ENCODE results near the gene CKLF. TPM values are rescaled to one million over a fixed set of nuclear protein-coding genes. Genes with fewer than 3 reads are reported as not detected.

The CKLF gene
- total RNA-seq, 1 experiment from 2014 or later, result 47.9 TPM

DNA sequence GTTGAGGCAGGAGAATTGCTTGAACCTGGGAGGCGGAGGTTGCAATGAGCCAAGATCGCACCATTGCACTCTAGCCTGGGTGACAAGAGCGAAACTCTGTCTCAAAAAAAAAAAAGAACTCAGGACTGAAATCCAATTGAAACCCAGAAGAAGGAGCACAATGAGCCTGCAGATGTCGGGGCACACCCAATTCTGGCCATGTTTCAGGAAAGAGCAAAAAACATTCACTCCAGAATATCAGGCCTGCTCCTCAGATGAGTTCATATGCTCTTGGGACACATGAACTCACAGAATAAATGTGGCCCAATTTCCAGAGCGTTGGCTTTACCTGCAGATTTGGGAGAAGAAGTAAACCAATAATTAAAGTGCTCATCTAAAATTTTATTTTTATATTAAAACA, 23.9 kb downstream of the CKLF start:
- ChIA-PET POLR2A (ENCODE audit: unreplicated experiment) (interaction anchor here (0.6 kb wide), 1 partner anchor 1654 kb away, joined by 3 read pairs; no protein-coding TSS in a partner anchor), CTCF (no interaction called here)
- intact Hi-C loops (cut with micrococcal nuclease), result no loop called here
- Histone ChIP-seq H3F3A (ENCODE audit: low read length, unreplicated experiment) (no peaks in the 10 kb centered on the region), H3K36me3 (ENCODE audit: low read depth, low read length) (no peaks in the 10 kb centered on the region), H3K27ac (ENCODE audit: low read length) (no peak overlapping the region), H3K27me3 (ENCODE audit: low read length) (no peaks in the 10 kb centered on the region), H3K4me3 (ENCODE audit: low read length) (no peak overlapping the region), H3K9ac (ENCODE audit: low read length) (no peak overlapping the region), H3K4me2 (ENCODE audit: low read length) (no peak overlapping the region), H2AFZ (ENCODE audit: low read length) (no peak overlapping the region), H3K9me3 (ENCODE audit: low read length) (no peaks in the 10 kb centered on the region), H4K20me1 (ENCODE audit: low read length) (no peaks in the 10 kb centered on the region), H3K9me2 (replicated peaks; ENCODE audit: low read length) (no peaks in the 10 kb centered on the region), H3K4me1 (ENCODE audit: insufficient read depth, low read length) (peaks cover 14% of the 10 kb centered on the region), H3K79me2 (ENCODE audit: low read length) (no peaks in the 10 kb centered on the region)
- no TSS peak for BruUV-seq (replicated peaks)
- ATAC-seq, result no peak
- no peak for DNase-seq
- TF ChIP-seq, protein P1, sequence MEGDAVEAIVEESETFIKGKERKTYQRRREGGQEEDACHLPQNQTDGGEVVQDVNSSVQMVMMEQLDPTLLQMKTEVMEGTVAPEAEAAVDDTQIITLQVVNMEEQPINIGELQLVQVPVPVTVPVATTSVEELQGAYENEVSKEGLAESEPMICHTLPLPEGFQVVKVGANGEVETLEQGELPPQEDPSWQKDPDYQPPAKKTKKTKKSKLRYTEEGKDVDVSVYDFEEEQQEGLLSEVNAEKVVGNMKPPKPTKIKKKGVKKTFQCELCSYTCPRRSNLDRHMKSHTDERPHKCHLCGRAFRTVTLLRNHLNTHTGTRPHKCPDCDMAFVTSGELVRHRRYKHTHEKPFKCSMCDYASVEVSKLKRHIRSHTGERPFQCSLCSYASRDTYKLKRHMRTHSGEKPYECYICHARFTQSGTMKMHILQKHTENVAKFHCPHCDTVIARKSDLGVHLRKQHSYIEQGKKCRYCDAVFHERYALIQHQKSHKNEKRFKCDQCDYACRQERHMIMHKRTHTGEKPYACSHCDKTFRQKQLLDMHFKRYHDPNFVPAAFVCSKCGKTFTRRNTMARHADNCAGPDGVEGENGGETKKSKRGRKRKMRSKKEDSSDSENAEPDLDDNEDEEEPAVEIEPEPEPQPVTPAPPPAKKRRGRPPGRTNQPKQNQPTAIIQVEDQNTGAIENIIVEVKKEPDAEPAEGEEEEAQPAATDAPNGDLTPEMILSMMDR (conservative IDR thresholded peaks at IDR 0.05; ENCODE audit: low read depth, low read length), result no peak
- TF ChIP-seq EZH2 (IDR thresholded peaks at IDR 0.05; ENCODE audit: low read length, unreplicated experiment) (no peak), EZH2phosphoT487 (IDR thresholded peaks at IDR 0.05; ENCODE audit: borderline replicate concordance, low read length) (no peak)

DNA sequence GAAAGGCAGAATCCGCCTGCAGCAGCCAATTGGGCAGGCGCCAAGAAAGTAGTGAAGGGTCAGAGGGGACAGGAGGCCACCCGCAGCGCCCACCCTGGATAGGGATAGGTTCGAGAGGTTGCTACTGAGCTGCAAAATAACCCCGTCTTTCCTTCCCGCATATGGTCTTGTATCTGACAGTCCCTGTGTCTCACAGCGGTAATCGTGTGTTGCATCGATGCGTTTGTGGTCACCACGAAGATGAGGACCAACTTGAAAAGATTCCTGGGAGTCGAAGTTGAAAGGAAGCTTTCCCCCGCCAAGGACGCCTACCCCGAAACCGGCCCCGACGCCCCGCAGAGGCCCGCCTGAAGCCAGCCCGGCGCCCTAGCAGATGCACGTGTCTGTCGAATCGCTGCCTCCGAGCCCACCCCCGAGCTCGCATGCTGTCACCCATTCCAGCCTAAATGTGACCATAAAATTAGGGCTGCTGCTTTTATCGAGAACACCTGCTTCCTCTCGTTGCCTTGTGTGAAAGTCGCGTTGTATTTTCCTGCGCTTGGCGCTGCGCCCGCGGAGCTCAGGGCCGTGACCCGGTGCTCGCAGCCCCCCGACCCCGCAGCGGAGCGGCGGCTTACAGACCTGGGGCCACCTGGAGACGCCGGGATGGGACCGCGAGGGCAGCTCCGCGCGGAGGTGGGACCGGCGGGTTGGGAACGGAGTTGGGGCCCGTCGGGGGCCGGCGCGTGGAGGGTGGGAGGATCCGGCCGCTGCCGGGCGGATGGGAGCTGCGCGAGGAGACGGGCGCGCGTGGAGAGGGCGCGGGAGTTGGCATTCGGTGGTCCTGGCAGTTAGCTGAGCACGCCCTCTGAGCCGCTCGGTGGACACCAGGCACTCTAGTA, 26.5 kb downstream of the CKLF start, which contains the start of gene CMTM2:
Gene CMTM2, plus strand, starts transcription at position 813 of the 881 bp plus-strand sequence. CDS start 145 bp downstream, outside the sequence.
- Histone ChIP-seq H3K27me3 (ENCODE audit: low read length) (no peaks in the 10 kb centered on the region), H3F3A (ENCODE audit: low read length, unreplicated experiment) (no peaks in the 10 kb centered on the region), H3K27ac (ENCODE audit: low read length) (no peak within 1 kb of the TSS), H3K4me2 (ENCODE audit: low read length) (no peak within 1 kb of the TSS), H3K4me1 (ENCODE audit: insufficient read depth, low read length) (peaks cover 18% of the 10 kb centered on the region), H2AFZ (ENCODE audit: low read length) (no peak within 1 kb of the TSS), H3K4me3 (ENCODE audit: low read length) (no peak within 1 kb of the TSS), H3K36me3 (ENCODE audit: low read depth, low read length) (no peaks in the 10 kb centered on the region), H3K79me2 (ENCODE audit: low read length) (no peaks in the 10 kb centered on the region), H3K9me3 (ENCODE audit: low read length) (no peaks in the 10 kb centered on the region), H3K9ac (ENCODE audit: low read length) (no peak within 1 kb of the TSS), H4K20me1 (ENCODE audit: low read length) (no peaks in the 10 kb centered on the region), H3K9me2 (replicated peaks; ENCODE audit: low read length) (no peaks in the 10 kb centered on the region)
- no peak for TF ChIP-seq EZH2 (IDR thresholded peaks at IDR 0.05; ENCODE audit: low read length, unreplicated experiment)
- no peak for TF ChIP-seq EZH2phosphoT487 (IDR thresholded peaks at IDR 0.05; ENCODE audit: borderline replicate concordance, low read length)
- TF ChIP-seq, protein P1 (conservative IDR thresholded peaks at IDR 0.05; ENCODE audit: low read depth, low read length), result no peak
- ChIA-PET CTCF (no interaction called here), POLR2A (ENCODE audit: unreplicated experiment) (no interaction called here)
- no peak for ATAC-seq
- intact Hi-C loops (cut with micrococcal nuclease), result no loop called here
- no peak for DNase-seq
- no TSS peak for BruUV-seq (replicated peaks)
